Neural cell (in vitro differentiated cells): Measurements from ENCODE around the gene DNAH8. TPM values are rescaled to one million over a fixed set of nuclear protein-coding genes. Genes with fewer than 3 reads are reported as not detected.

Source experiments
- H2AFZ ChIP-seq: fragments of 200-600, 300-800 bp; sonication (generic), shearing (Covaris generic); 2 replicates; pipeline ENCODE4 v1.6.0; 2014; ENCODE audit warnings: low read depth, mild to moderate bottlenecking, antibody characterized with exemption, low read length, moderate library complexity
- H3F3A ChIP-seq: fragments of 200-600 bp; shearing (Covaris generic); 2 replicates; pipeline ENCODE4 v1.6.1; 2016; ENCODE audit warnings: mild to moderate bottlenecking, moderate library complexity, mixed read lengths, antibody characterized with exemption, low read length; ENCODE audit not compliant: insufficient read depth, poor library complexity, severe bottlenecking
- H3K27ac ChIP-seq: fragments of 200-600, 300-800 bp; sonication (generic), shearing (Covaris generic); 2 replicates; pipeline ENCODE4 v1.5.1; 2014; ENCODE audit warnings: mild to moderate bottlenecking, low read length, moderate library complexity
- H3K27me3 ChIP-seq: fragments of 300-800, 200-600 bp; sonication (generic), shearing (Covaris generic); 2 replicates; pipeline ENCODE4 v1.6.0; 2014; ENCODE audit warnings: mild to moderate bottlenecking, low read depth, low read length, moderate library complexity; ENCODE audit not compliant: insufficient read depth
- H3K36me3 ChIP-seq: fragments of 300-800, 200-600 bp; sonication (generic), shearing (Covaris generic); 2 replicates; pipeline ENCODE4 v1.5.1; 2014; ENCODE audit warnings: mild to moderate bottlenecking, antibody characterized with exemption, low read length, moderate library complexity; ENCODE audit not compliant: insufficient read depth
- H3K4me2 ChIP-seq: fragments of 300-800, 200-600 bp; sonication (generic), shearing (Covaris generic); 2 replicates; pipeline ENCODE4 v1.6.0; 2014; ENCODE audit warnings: mild to moderate bottlenecking, low read length
- H3K4me3 ChIP-seq: fragments of 300-800, 200-600 bp; sonication (generic), shearing (Covaris generic); 2 replicates; pipeline ENCODE4 v1.5.1; 2014; ENCODE audit warnings: mild to moderate bottlenecking, low read length, moderate library complexity
- H3K79me2 ChIP-seq: fragments of 200-600 bp; shearing (Covaris generic); replicated peaks from 2 replicates; pipeline ENCODE4 v1.6.0; 2014; ENCODE audit warnings: mild to moderate bottlenecking, low read length, moderate library complexity; ENCODE audit not compliant: insufficient read depth
- H3K9ac ChIP-seq: fragments of 300-800, 200-600 bp; sonication (generic), shearing (Covaris generic); 2 replicates; pipeline ENCODE4 v1.6.1; 2016; ENCODE audit warnings: mild to moderate bottlenecking, low read length, mixed read lengths
- H3K9me2 ChIP-seq: fragments of 200-600 bp; shearing (Covaris generic); 2 replicates; pipeline ENCODE4 v1.6.1; 2016; ENCODE audit warnings: mild to moderate bottlenecking, low read length, mixed read lengths; ENCODE audit not compliant: insufficient read depth
- H3K9me3 ChIP-seq: fragments of 200-600, 300-800 bp; sonication (generic), shearing (Covaris generic); 2 replicates; pipeline ENCODE4 v1.6.1; 2016; ENCODE audit warnings: mild to moderate bottlenecking, mixed run types, low read length, moderate library complexity, mixed read lengths
- H4K20me1 ChIP-seq: fragments of 200-600 bp; shearing (Covaris generic); 2 replicates; pipeline ENCODE4 v1.6.1; 2016; ENCODE audit warnings: mild to moderate bottlenecking, mixed run types; ENCODE audit not compliant: insufficient read depth
- EP300 ChIP-seq: fragments of 450-650 bp; conservative IDR thresholded peaks from 2 replicates; pipeline ENCODE4 v1.6.1; 2014; ENCODE audit warnings: antibody characterized with exemption, mild to moderate bottlenecking, moderate library complexity; ENCODE audit not compliant: poor library complexity, severe bottlenecking
- EZH2 ChIP-seq: fragments of 200-600, 300-800 bp; shearing (Covaris generic), sonication (generic); IDR thresholded peaks from 2 replicates; pipeline ENCODE4 v1.6.1; 2014; ENCODE audit warnings: antibody characterized with exemption, low read length, borderline replicate concordance, mild to moderate bottlenecking; ENCODE audit not compliant: insufficient read depth, poor library complexity, severe bottlenecking
- MXI1 ChIP-seq: fragments of 450-650 bp; conservative IDR thresholded peaks from 2 replicates; pipeline ENCODE4 v1.6.1; 2014; ENCODE audit warnings: antibody characterized with exemption, mild to moderate bottlenecking; ENCODE audit not compliant: poor library complexity, severe bottlenecking
- POLR2AphosphoS5 ChIP-seq: IDR thresholded peaks from 2 replicates; pipeline ENCODE4 v1.6.1; 2012
- RAD21 ChIP-seq: fragments of 450-650 bp; conservative IDR thresholded peaks from 2 replicates; pipeline ENCODE4 v1.6.1; 2014; ENCODE audit warnings: antibody characterized with exemption, mild to moderate bottlenecking, moderate library complexity
- SMC3 ChIP-seq: fragments of 450-650 bp; conservative IDR thresholded peaks from 2 replicates; pipeline ENCODE4 v1.6.1; 2014; ENCODE audit warnings: antibody characterized with exemption, mild to moderate bottlenecking, moderate library complexity; ENCODE audit not compliant: poor library complexity
- TAF1 ChIP-seq: IDR thresholded peaks from 2 replicates; pipeline ENCODE4 v1.6.1; 2012; ENCODE audit warnings: low read depth
- polyA plus RNA-seq: library from polyadenylated mRNA; depleted of rRNA; stranded (reverse); fragments of >200 nt; gene quantifications from 2 replicates; pipeline ENCODE4 v1.2.3, GENCODE V29; 2014
- TF ChIP-seq, protein P1 (sequence below): fragments of 450-650 bp; IDR thresholded peaks from 2 replicates; pipeline ENCODE4 v1.5.1; 2014; ENCODE audit warnings: antibody characterized with exemption, mild to moderate bottlenecking, moderate library complexity; ENCODE audit not compliant: poor library complexity, severe bottlenecking
- TF ChIP-seq, protein P2 (sequence below): IDR thresholded peaks from 2 replicates; pipeline ENCODE4 v1.6.1; 2012; ENCODE audit warnings: borderline replicate concordance

The DNAH8 gene
- polyA plus RNA-seq, 1 donor from 2014 or later = 0.07 TPM

DNA sequence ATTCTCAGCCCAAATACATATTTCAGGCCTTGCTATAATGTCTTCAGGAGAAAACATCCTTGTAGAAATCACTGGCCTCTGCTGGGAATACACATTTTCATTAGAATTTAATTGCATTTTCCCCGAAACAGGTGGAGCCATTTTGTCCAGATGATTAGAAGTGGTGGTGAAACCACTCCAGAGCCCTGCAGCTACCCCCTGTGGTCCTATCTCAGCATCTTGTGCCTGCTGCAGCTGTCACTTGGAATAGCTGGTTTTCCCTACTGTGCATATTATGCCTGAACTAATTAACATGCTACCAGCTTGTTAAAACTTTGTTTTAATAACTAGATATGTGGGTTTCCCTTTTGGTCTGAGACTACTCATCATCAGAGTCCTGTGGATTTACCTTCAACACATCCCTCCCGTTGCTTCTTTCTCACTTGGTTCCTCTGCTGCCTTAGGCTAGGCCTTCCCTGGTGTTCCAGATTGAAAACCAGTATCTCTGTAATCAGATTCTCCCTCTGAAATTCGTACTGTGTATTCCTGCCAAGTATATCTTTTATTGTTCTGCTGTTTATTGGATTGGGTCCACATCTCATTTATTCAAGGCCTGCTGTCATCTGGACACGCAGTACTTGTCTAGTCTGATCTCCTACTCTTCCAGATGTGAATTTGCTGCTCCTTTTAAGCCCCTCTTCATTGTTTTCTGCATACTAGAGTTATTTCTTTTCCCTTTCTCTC is 15.2 kb downstream of the DNAH8 start:
- no peak overlapping the region for H3K4me3 ChIP-seq
- no peak overlapping the region for H3K27ac ChIP-seq
- H3K36me3 ChIP-seq = no peaks in the 10 kb centered on the region
- no peaks in the 10 kb centered on the region for H4K20me1 ChIP-seq
- H3K9me2 ChIP-seq = no peaks in the 10 kb centered on the region
- H3K9ac ChIP-seq = no peak overlapping the region
- H3F3A ChIP-seq = no peaks in the 10 kb centered on the region
- H3K9me3 ChIP-seq = no peaks in the 10 kb centered on the region
- H2AFZ ChIP-seq = no peak overlapping the region
- no peak overlapping the region for H3K4me2 ChIP-seq
- TF ChIP-seq TAF1 = no peak
- TF ChIP-seq, protein P1, sequence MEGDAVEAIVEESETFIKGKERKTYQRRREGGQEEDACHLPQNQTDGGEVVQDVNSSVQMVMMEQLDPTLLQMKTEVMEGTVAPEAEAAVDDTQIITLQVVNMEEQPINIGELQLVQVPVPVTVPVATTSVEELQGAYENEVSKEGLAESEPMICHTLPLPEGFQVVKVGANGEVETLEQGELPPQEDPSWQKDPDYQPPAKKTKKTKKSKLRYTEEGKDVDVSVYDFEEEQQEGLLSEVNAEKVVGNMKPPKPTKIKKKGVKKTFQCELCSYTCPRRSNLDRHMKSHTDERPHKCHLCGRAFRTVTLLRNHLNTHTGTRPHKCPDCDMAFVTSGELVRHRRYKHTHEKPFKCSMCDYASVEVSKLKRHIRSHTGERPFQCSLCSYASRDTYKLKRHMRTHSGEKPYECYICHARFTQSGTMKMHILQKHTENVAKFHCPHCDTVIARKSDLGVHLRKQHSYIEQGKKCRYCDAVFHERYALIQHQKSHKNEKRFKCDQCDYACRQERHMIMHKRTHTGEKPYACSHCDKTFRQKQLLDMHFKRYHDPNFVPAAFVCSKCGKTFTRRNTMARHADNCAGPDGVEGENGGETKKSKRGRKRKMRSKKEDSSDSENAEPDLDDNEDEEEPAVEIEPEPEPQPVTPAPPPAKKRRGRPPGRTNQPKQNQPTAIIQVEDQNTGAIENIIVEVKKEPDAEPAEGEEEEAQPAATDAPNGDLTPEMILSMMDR = no peak
- TF ChIP-seq, protein P2, sequence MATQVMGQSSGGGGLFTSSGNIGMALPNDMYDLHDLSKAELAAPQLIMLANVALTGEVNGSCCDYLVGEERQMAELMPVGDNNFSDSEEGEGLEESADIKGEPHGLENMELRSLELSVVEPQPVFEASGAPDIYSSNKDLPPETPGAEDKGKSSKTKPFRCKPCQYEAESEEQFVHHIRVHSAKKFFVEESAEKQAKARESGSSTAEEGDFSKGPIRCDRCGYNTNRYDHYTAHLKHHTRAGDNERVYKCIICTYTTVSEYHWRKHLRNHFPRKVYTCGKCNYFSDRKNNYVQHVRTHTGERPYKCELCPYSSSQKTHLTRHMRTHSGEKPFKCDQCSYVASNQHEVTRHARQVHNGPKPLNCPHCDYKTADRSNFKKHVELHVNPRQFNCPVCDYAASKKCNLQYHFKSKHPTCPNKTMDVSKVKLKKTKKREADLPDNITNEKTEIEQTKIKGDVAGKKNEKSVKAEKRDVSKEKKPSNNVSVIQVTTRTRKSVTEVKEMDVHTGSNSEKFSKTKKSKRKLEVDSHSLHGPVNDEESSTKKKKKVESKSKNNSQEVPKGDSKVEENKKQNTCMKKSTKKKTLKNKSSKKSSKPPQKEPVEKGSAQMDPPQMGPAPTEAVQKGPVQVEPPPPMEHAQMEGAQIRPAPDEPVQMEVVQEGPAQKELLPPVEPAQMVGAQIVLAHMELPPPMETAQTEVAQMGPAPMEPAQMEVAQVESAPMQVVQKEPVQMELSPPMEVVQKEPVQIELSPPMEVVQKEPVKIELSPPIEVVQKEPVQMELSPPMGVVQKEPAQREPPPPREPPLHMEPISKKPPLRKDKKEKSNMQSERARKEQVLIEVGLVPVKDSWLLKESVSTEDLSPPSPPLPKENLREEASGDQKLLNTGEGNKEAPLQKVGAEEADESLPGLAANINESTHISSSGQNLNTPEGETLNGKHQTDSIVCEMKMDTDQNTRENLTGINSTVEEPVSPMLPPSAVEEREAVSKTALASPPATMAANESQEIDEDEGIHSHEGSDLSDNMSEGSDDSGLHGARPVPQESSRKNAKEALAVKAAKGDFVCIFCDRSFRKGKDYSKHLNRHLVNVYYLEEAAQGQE = no peak
- no peak for TF ChIP-seq MXI1
- TF ChIP-seq POLR2AphosphoS5 = no peak
- no peak for TF ChIP-seq RAD21
- no peak for TF ChIP-seq EP300
- no peak for TF ChIP-seq SMC3
- no peak for TF ChIP-seq EZH2
- no peaks in the 10 kb centered on the region for H3K27me3 ChIP-seq
- no peaks in the 10 kb centered on the region for H3K79me2 ChIP-seq

DNA sequence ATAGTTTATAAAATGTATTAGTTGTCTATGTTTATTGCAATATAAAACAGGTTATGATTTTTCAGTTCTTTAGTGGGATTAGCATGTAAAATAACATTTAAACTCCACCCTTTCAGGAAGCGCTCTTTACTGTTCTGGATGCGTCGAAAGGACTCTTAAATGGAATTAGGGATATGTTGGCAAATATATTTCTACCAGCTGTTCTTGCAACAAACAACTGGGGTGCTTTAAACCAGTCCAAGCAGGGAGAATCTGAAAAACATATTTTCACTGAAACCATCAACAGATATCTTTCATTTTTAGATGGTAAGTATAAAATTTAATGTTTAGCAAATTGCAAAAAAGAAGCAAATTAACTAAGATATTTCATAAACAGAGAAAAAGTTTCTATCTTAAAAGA is 21.8 kb downstream of the DNAH8 start:
- H3K9ac ChIP-seq = no peak overlapping the region
- no peaks in the 10 kb centered on the region for H3K79me2 ChIP-seq
- TF ChIP-seq EP300 (no peak), SMC3 (no peak), RAD21 (no peak), TAF1 (no peak), POLR2AphosphoS5 (no peak), EZH2 (no peak), MXI1 (no peak)
- TF ChIP-seq, protein P2 = no peak
- TF ChIP-seq, protein P1 = no peak
- H3K4me2 ChIP-seq = no peak overlapping the region
- H2AFZ ChIP-seq = no peak overlapping the region
- H3K9me2 ChIP-seq = no peaks in the 10 kb centered on the region
- H3K27ac ChIP-seq = no peak overlapping the region
- no peaks in the 10 kb centered on the region for H3K27me3 ChIP-seq
- no peaks in the 10 kb centered on the region for H3K9me3 ChIP-seq
- H4K20me1 ChIP-seq = no peaks in the 10 kb centered on the region
- H3K36me3 ChIP-seq = no peaks in the 10 kb centered on the region
- H3K4me3 ChIP-seq = no peak overlapping the region
- no peaks in the 10 kb centered on the region for H3F3A ChIP-seq
